B cell (primary cell): ENCODE measurements around the gene ASAP3. TPM values are rescaled to one million over a fixed set of nuclear protein-coding genes. Genes with fewer than 3 reads are reported as not detected.

Experiments used
- ATAC-seq: fragments of 200-7000 bp; cut with Tn5 transposase; one replicate; pipeline ENCODE4 v1.10.0; 2021; ENCODE audit warnings: low read depth, mild to moderate bottlenecking, moderate number of reproducible peaks, moderate library complexity
- CTCF ChIA-PET: fragments of 350-600 bp; sonication (Branson Sonifier 250); formaldehyde crosslinking; loops from one replicate; lab custom pipeline; 2021; ENCODE audit warnings: antibody characterized with exemption, inconsistent platforms; lab: Charles Lee
- POLR2A ChIA-PET: fragments of 350-600 bp; sonication (Branson Sonifier 250); formaldehyde crosslinking; loops from one replicate; lab custom pipeline; 2021; ENCODE audit warnings: antibody characterized with exemption; lab: Charles Lee
- DNase-seq: peaks from one replicate; pipeline ENCODE4 v3.0.0; 2013
- H2AFZ ChIP-seq: 2 replicates; pipeline ENCODE4 v1.6.1; 2012; ENCODE audit warnings: mild to moderate bottlenecking, low read depth, low read length; ENCODE audit not compliant: insufficient read depth, poor library complexity, severe bottlenecking
- H3K27ac ChIP-seq, 2 donors: 1 replicate in 1 of 2; 2 replicates in 1 of 2; pipeline ENCODE4 v1.5.1; 2012 to 2013; ENCODE audit warnings: low read length in 2 of 2, mild to moderate bottlenecking in 2 of 2, moderate library complexity in 1 of 2
- H3K27me3 ChIP-seq, 4 experiments: fragments of 200-600 bp in 1 of 4; sonication (generic) in 1 of 4; replicated peaks in 1 of 4; 1 replicate in 2 of 4; 2 replicates in 2 of 4; pipeline versions ENCODE4 v1.6.1 to v1.7.0; 2013 to 2016; ENCODE audit warnings: low read length in 3 of 4, mild to moderate bottlenecking in 2 of 4, mixed read lengths in 1 of 4, moderate library complexity in 1 of 4; ENCODE audit not compliant: insufficient read depth in 4 of 4, control insufficient read depth in 3 of 4; ENCODE audit errors: control extremely low read depth in 1 of 4
- H3K36me3 ChIP-seq, 2 experiments: replicated peaks in 1 of 2; 1 replicate in 1 of 2; 2 replicates in 1 of 2; pipeline versions ENCODE4 v1.6.1 to v1.7.1; 2013; ENCODE audit warnings: low read length in 1 of 2; ENCODE audit not compliant: insufficient read depth in 2 of 2, control insufficient read depth in 1 of 2; ENCODE audit errors: control extremely low read depth in 1 of 2, extremely low read depth in 1 of 2
- H3K4me1 ChIP-seq, 2 donors: fragments of 200-600 bp in 1 of 2; sonication (generic) in 1 of 2; 1 replicate in 1 of 2; 2 replicates in 1 of 2; pipeline versions ENCODE4 v1.5.1 to v1.6.1; 2013 to 2017; ENCODE audit warnings: low read length in 2 of 2; ENCODE audit not compliant: control insufficient read depth in 2 of 2, insufficient read depth in 2 of 2
- H3K4me2 ChIP-seq: replicated peaks from 2 replicates; pipeline ENCODE3; 2012; ENCODE audit warnings: mild to moderate bottlenecking, low read depth, low read length; ENCODE audit not compliant: poor library complexity, severe bottlenecking
- H3K4me3 ChIP-seq, 5 experiments: fragments of 200-600 bp in 1 of 5; sonication (generic) in 1 of 5; 1 replicate in 3 of 5; 2 replicates in 2 of 5; pipeline versions ENCODE4 v1.5.1 to v1.7.0; 2011 to 2016; ENCODE audit warnings: low read length in 4 of 5, mild to moderate bottlenecking in 4 of 5, low read depth in 2 of 5, control low read depth in 1 of 5, moderate library complexity in 1 of 5; ENCODE audit not compliant: insufficient read depth in 1 of 5; ENCODE audit errors: control extremely low read depth in 1 of 5, extremely low read depth in 1 of 5
- H3K79me2 ChIP-seq: fragments of 200-600 bp; sonication (generic); one replicate; pipeline ENCODE4 v1.6.0; 2016; ENCODE audit warnings: low read length; ENCODE audit not compliant: control insufficient read depth, insufficient read depth
- H3K9ac ChIP-seq: fragments of 200-600 bp; sonication (generic); 2 replicates; pipeline ENCODE4 v1.6.1; 2017; ENCODE audit warnings: mild to moderate bottlenecking, low read length, moderate library complexity
- H3K9me3 ChIP-seq, 3 donors: one replicate each; pipeline versions ENCODE4 v1.6.1 to v1.7.1; 2013; ENCODE audit warnings: low read length in 2 of 3; ENCODE audit not compliant: control insufficient read depth in 2 of 3, insufficient read depth in 1 of 3; ENCODE audit errors: control extremely low read depth in 1 of 3
- H4K20me1 ChIP-seq: 2 replicates; pipeline ENCODE4 v1.6.0; 2012; ENCODE audit warnings: mild to moderate bottlenecking, low read length; ENCODE audit not compliant: insufficient read depth, control insufficient read depth, poor library complexity, severe bottlenecking
- H3K27ac Mint-ChIP-seq: one replicate; pipeline ENCODE4 v1.8.0; 2021; ENCODE audit warnings: mixed read lengths
- H3K27me3 Mint-ChIP-seq: one replicate; pipeline ENCODE4 v1.8.0; 2021; ENCODE audit warnings: mixed read lengths
- H3K4me1 Mint-ChIP-seq: one replicate; pipeline ENCODE4 v1.8.0; 2021; ENCODE audit warnings: mixed read lengths
- H3K4me3 Mint-ChIP-seq: one replicate; pipeline ENCODE4 v1.8.0; 2021; ENCODE audit warnings: mixed read lengths
- H3K9me3 Mint-ChIP-seq: one replicate; pipeline ENCODE4 v1.8.0; 2022; ENCODE audit warnings: mixed read lengths; ENCODE audit not compliant: insufficient read depth
- EZH2 ChIP-seq: IDR thresholded peaks from 2 replicates; pipeline ENCODE4 v1.6.1; 2012; ENCODE audit warnings: borderline replicate concordance, low read depth, mild to moderate bottlenecking, moderate library complexity, low read length; ENCODE audit not compliant: insufficient read depth, poor library complexity, severe bottlenecking
- WGBS: methylation state at CpG from one replicate; pipeline ENCODE4 v1.1.5; 2013; ENCODE audit warnings: missing lambda C conversion rate; ENCODE audit not compliant: insufficient coverage; 5-methylcytosine and 5-hydroxymethylcytosine counted together
- intact Hi-C: fragments of 100-400 bp; cut with micrococcal nuclease; formaldehyde crosslinking; loops from one replicate; pipeline ENCODE4 v1.10.0; 2022
- polyA plus RNA-seq: library from polyadenylated mRNA; depleted of rRNA; stranded (reverse); fragments of >200 nt; gene quantifications from 2 replicates; pipeline ENCODE4 v1.2.3, GENCODE V29; 2012
- total RNA-seq, 2 donors: library from RNA; stranded (reverse); fragments of 120-200 nt in 1 of 2; gene quantifications; 1 replicate in 1 of 2; 2 replicates in 1 of 2; pipeline versions ENCODE4 v1.2.3 to v1.2.4, GENCODE V29; 2013 to 2022
- TF ChIP-seq, protein P1 (sequence below): fragments of 200-600 bp; IDR thresholded peaks from one replicate; pipeline ENCODE4 v1.8.0; 2022; ENCODE audit warnings: antibody characterized with exemption, mild to moderate bottlenecking

Gene ASAP3
- total and polyA plus RNA-seq, 2 donors (not counting 1 experiment from before 2014, with no cell fraction given): 2.9 to 11.0 TPM

DNA sequence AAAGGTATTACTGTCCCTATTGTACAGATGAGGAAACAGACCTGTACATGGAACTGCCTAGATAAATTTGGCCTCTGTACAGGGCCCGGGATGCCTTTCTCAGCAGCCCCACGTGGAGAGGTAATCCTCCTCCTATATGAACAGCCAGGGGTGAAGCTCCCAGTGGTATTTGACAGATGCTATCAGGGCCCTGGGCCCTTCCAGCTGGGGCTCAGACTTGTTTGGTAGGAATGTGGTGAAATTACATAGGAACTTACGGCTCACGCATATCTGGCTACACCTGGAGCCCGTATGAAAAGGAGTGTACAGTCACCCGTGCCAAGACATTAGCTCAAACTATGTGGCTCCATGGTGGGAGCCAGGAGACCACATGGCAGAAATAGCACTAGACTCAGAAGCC, 34.7 kb downstream of the ASAP3 start:
- H3K27me3 ChIP-seq: no peaks in the 10 kb centered on the region
- H3K4me1 ChIP-seq: no peaks in the 10 kb centered on the region
- H3K79me2 ChIP-seq: no peaks in the 10 kb centered on the region
- no peak overlapping the region for H3K27ac ChIP-seq
- H3K9ac ChIP-seq: no peak overlapping the region
- no peaks in the 10 kb centered on the region for H3K4me1 Mint-ChIP-seq
- TF ChIP-seq, protein P1, sequence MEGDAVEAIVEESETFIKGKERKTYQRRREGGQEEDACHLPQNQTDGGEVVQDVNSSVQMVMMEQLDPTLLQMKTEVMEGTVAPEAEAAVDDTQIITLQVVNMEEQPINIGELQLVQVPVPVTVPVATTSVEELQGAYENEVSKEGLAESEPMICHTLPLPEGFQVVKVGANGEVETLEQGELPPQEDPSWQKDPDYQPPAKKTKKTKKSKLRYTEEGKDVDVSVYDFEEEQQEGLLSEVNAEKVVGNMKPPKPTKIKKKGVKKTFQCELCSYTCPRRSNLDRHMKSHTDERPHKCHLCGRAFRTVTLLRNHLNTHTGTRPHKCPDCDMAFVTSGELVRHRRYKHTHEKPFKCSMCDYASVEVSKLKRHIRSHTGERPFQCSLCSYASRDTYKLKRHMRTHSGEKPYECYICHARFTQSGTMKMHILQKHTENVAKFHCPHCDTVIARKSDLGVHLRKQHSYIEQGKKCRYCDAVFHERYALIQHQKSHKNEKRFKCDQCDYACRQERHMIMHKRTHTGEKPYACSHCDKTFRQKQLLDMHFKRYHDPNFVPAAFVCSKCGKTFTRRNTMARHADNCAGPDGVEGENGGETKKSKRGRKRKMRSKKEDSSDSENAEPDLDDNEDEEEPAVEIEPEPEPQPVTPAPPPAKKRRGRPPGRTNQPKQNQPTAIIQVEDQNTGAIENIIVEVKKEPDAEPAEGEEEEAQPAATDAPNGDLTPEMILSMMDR: no peak
- no peak for TF ChIP-seq EZH2
- no peaks in the 10 kb centered on the region for H3K36me3 ChIP-seq
- ATAC-seq (no peak), DNase-seq (no peak)
- intact Hi-C loops: no loop called here
- ChIA-PET POLR2A (no interaction called here), CTCF (no interaction called here)
- H3K27ac Mint-ChIP-seq: no peak overlapping the region
- no peak overlapping the region for H3K4me2 ChIP-seq
- no peaks in the 10 kb centered on the region for H3K9me3 ChIP-seq
- no peaks in the 10 kb centered on the region for H3K9me3 Mint-ChIP-seq
- WGBS: 93% methylated on average over 6 of the region's 6 CpGs
- no peak overlapping the region for H2AFZ ChIP-seq
- H3K27me3 Mint-ChIP-seq: no peaks in the 10 kb centered on the region
- no peak overlapping the region for H3K4me3 Mint-ChIP-seq
- no peaks in the 10 kb centered on the region for H4K20me1 ChIP-seq
- no peak overlapping the region for H3K4me3 ChIP-seq

DNA sequence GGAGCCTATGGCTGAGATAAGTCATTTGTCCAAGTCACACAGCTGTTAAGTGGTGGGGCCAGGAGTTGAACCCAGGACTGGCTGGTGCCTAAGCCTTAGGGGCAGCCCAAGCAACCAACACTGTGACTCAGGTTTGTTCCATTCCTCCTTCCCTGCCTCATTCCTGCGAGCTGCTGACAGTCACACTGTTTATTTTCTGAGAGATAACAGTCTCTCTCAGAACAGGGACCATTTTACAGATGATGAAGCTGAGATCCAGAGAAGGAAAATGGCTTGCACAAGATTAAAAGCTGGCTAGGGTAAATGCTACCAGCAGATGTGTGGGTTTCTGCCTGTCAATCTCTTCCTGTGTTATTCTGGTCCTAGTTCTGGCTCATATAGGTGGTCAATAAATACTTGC, 35.1 kb downstream of the ASAP3 start:
- Mint-ChIP-seq H3K9me3 (no peaks in the 10 kb centered on the region), H3K4me1 (no peaks in the 10 kb centered on the region), H3K27ac (no peak overlapping the region), H3K4me3 (no peak overlapping the region), H3K27me3 (no peaks in the 10 kb centered on the region)
- no peak for DNase-seq
- CTCF ChIA-PET: no interaction called here
- no peak for TF ChIP-seq EZH2
- TF ChIP-seq, protein P1: no peak
- Histone ChIP-seq H3K27me3 (no peaks in the 10 kb centered on the region), H3K27ac (no peak overlapping the region), H4K20me1 (no peaks in the 10 kb centered on the region), H3K9ac (no peak overlapping the region), H3K9me3 (no peaks in the 10 kb centered on the region), H2AFZ (no peak overlapping the region), H3K4me3 (no peak overlapping the region), H3K4me2 (no peak overlapping the region), H3K79me2 (no peaks in the 10 kb centered on the region), H3K4me1 (no peaks in the 10 kb centered on the region), H3K36me3 (no peaks in the 10 kb centered on the region)
- intact Hi-C loops: no loop called here
- no CpG with 5 or more reads among the region's 1 CpG for WGBS
- ATAC-seq: no peak
- POLR2A ChIA-PET: no interaction called here
